OCI-LY3 (cell line): ENCODE measurements around the gene ARHGAP8.

ENCODE experiments used
- CTCF ChIP-seq: fragments of 200-600, 300-600 bp; sonication (generic); IDR thresholded peaks from 2 replicates; pipeline ENCODE4 v1.5.1; 2014; ENCODE audit warnings: antibody characterized with exemption, low read length, low read depth
- EZH2phosphoT487 ChIP-seq: fragments of 200-600 bp; shearing (Covaris generic); IDR thresholded peaks from 2 replicates; pipeline ENCODE4 v1.6.1; 2018; ENCODE audit warnings: antibody characterized with exemption, mixed run types, low read depth

- TF ChIP-seq CTCF (no peak), EZH2phosphoT487 (no peak)
These were observed 57.1 kb downstream of the ARHGAP8 start for GRCh38 chr22:44809456-44809855.
